GM12872 (cell line): ENCODE data around the gene RAPGEF4.

Experiments used
- CTCF ChIP-seq: IDR thresholded peaks from 3 replicates; pipeline ENCODE4 v1.5.1; 2011; ENCODE audit warnings: low read depth, mild to moderate bottlenecking, low read length, moderate library complexity; ENCODE audit not compliant: insufficient read depth

Gene RAPGEF4

GRCh38 chr2:172730411-172730810 lies 5.2 kb upstream of the RAPGEF4 start:
- TF ChIP-seq CTCF: no peak

GRCh38 chr2:172734711-172735581 lies 699 bp upstream of the RAPGEF4 start:
- TF ChIP-seq CTCF: no peak

- no peak for TF ChIP-seq CTCF
These were observed 954 bp downstream of the RAPGEF4 start for GRCh38 chr2:172736424-172737174.

GRCh38 chr2:172739661-172740266 lies 4.1 kb downstream of the RAPGEF4 start:
- no peak for TF ChIP-seq CTCF

GRCh38 chr2:172740856-172741255 lies 5.2 kb downstream of the RAPGEF4 start:
- TF ChIP-seq CTCF: no peak

- TF ChIP-seq CTCF: no peak
These were observed 7.4 kb downstream of the RAPGEF4 start for GRCh38 chr2:172742931-172743540.

GRCh38 chr2:172743898-172744297 lies 8.3 kb downstream of the RAPGEF4 start:
- no peak for TF ChIP-seq CTCF
